HFF-Myc (cell line): ENCODE measurements around the gene KIAA1549.

Source experiments
- DNase-seq: peaks from one replicate; pipeline ENCODE4 v3.0.0-alpha.2; 2011; ENCODE audit warnings: low read depth; ENCODE audit errors: extremely low read depth
- H3K4me3 ChIP-seq: replicated peaks from 2 replicates; pipeline ENCODE4 v1.5.1; 2011; ENCODE audit warnings: low read depth, mild to moderate bottlenecking, control low read depth, low read length
- CTCF ChIP-seq: IDR thresholded peaks from 2 replicates; pipeline ENCODE4 v1.5.1; 2012; ENCODE audit warnings: mild to moderate bottlenecking, low read depth, low read length, control low read depth; ENCODE audit errors: missing control alignments

Gene KIAA1549

GRCh38 chr7:138957217-138957616 lies 24.0 kb downstream of the KIAA1549 start:
- DNase-seq: no peak
- H3K4me3 ChIP-seq: no peak overlapping the region
- no peak for TF ChIP-seq CTCF

- no peak overlapping the region for H3K4me3 ChIP-seq
- DNase-seq: no peak
- no peak for TF ChIP-seq CTCF
Observed at GRCh38 chr7:138954545-138955475, 26.4 kb downstream of the KIAA1549 start.

GRCh38 chr7:138952791-138953190 lies 28.4 kb downstream of the KIAA1549 start:
- no peak overlapping the region for H3K4me3 ChIP-seq
- no peak for DNase-seq
- TF ChIP-seq CTCF: no peak

- TF ChIP-seq CTCF: no peak
- no peak overlapping the region for H3K4me3 ChIP-seq
- DNase-seq: no peak
Observed at GRCh38 chr7:138951953-138952352, 29.2 kb downstream of the KIAA1549 start.

- no peak for TF ChIP-seq CTCF
- no peak for DNase-seq
- H3K4me3 ChIP-seq: no peak overlapping the region
Observed at GRCh38 chr7:138949421-138950088, 31.6 kb downstream of the KIAA1549 start.

GRCh38 chr7:138948403-138948802 lies 32.8 kb downstream of the KIAA1549 start:
- no peak for DNase-seq
- H3K4me3 ChIP-seq: no peak overlapping the region
- no peak for TF ChIP-seq CTCF
